ENCODE measurements around the gene PPARA.

- TF ChIP-seq EZH2 (IDR thresholded peaks at IDR 0.05; ENCODE audit: insufficient read depth, low read length) (no peak), CTCF (IDR thresholded peaks at IDR 0.05; ENCODE audit: insufficient read depth, low read depth, low read length) (no peak)
Observed at GRCh38 chr22:46292732-46293131, 142.4 kb downstream of the PPARA start.

All from astrocyte (in vitro differentiated cells and primary cell).